Right cardiac atrium (tissue), 5 donors: Measurements from ENCODE around the gene OR2Z1. TPM values are rescaled to one million over a fixed set of nuclear protein-coding genes. Genes with fewer than 3 reads are reported as not detected.
A peak's percentile ranks its signal among the peaks of the same experiment; 100 is the strongest.
"Not testable (repeated sequence)": the region's sequence is repeated elsewhere in the genome, so short reads cannot be mapped to it uniquely, and the experiment has no call there.

Experiments
- ATAC-seq, 2 donors: fragments of 200-7000 bp; cut with Tn5 transposase; one replicate each; pipeline versions ENCODE4 v1.8.0 to v1.9.1; 2020; ENCODE audit warnings: moderate library complexity in 2 of 2, mild to moderate bottlenecking in 1 of 2
- DNase-seq, 3 donors: peaks; one replicate each; pipeline ENCODE4 v3.0.0-alpha.2; 2020
- H3K27ac ChIP-seq: one replicate; pipeline ENCODE4 v1.5.1; 2013; ENCODE audit warnings: mild to moderate bottlenecking, low read length, control low read depth, moderate library complexity
- H3K27me3 ChIP-seq: one replicate; pipeline ENCODE4 v1.6.1; 2013; ENCODE audit not compliant: control insufficient read depth, insufficient read depth
- H3K4me1 ChIP-seq: one replicate; pipeline ENCODE4 v1.6.1; 2013; ENCODE audit warnings: low read length; ENCODE audit not compliant: control insufficient read depth, insufficient read depth
- H3K4me3 ChIP-seq: one replicate; pipeline ENCODE4 v1.5.1; 2013; ENCODE audit warnings: low read length, control low read depth
- H3K9me3 ChIP-seq: one replicate; pipeline ENCODE4 v1.6.1; 2013; ENCODE audit warnings: low read length; ENCODE audit not compliant: control insufficient read depth
- WGBS: extraction: QIAGEN DNeasy Blood & Tissue Kit; methylation state at CpG from one replicate; pipeline ENCODE4 v1.1.7; 2013; 5-methylcytosine and 5-hydroxymethylcytosine counted together
- intact Hi-C, 4 donors: fragments of 100-400 bp; cut with DNase I; formaldehyde crosslinking; loops; one replicate each; pipeline versions ENCODE4 v1.11.0 to v1.14.0; 2022 to 2023
- polyA plus RNA-seq: library from polyadenylated mRNA; stranded (reverse); fragments of 200-250 nt; gene quantifications from one replicate; pipeline ENCODE4 v1.2.3, GENCODE V29; 2013
- total RNA-seq, 4 donors: library from RNA; stranded (reverse); fragmentation: NEBNext Ultra II Directional; extraction: Animal tissue kit (Norgen Biotek cat#: 25700); gene quantifications; one replicate each; pipeline ENCODE4 v1.2.1, GENCODE V29; 2021
- donor health status: healthy with polysubstance abuse.
- donor health status: DM: no; HTN: yes; CAD: no.
- donor health status: DM: no; HTN: no; CAD: no.
- donor health status: DM: no; HTN: yes; CAD: no; lungs with severe emphysema.
- donor health status: DM: yes; HTN: yes; CAD: no.

The OR2Z1 gene
- total and polyA plus RNA-seq, 5 donors = not detected

GRCh38 chr19:8705304-8705703 is 16.1 kb upstream of the OR2Z1 start:
- intact Hi-C loops, H3K9me3 ChIP-seq, H3K27ac ChIP-seq, H3K4me1 ChIP-seq, H3K27me3 ChIP-seq, DNase-seq, ATAC-seq, H3K4me3 ChIP-seq: not testable (repeated sequence)
- WGBS = 92% methylated on average over 3 of the region's 3 CpGs

- H3K4me3 ChIP-seq = no peak overlapping the region
- H3K27ac ChIP-seq = no peak overlapping the region
- DNase-seq = no peak
- intact Hi-C loops = no loop called here
- H3K9me3 ChIP-seq = no peaks in the 10 kb centered on the region
- H3K27me3 ChIP-seq = no peaks in the 10 kb centered on the region
- ATAC-seq = no peak
- H3K4me1 ChIP-seq = no peaks in the 10 kb centered on the region
- WGBS = 35% methylated on average over 5 of the region's 5 CpGs
Measured at GRCh38 chr19:8705742-8706141, 15.7 kb upstream of the OR2Z1 start.

GRCh38 chr19:8710337-8710736 is 11.1 kb upstream of the OR2Z1 start:
- ATAC-seq, H3K4me3 ChIP-seq, intact Hi-C loops, DNase-seq, H3K27ac ChIP-seq, H3K9me3 ChIP-seq, H3K4me1 ChIP-seq, H3K27me3 ChIP-seq: not testable (repeated sequence)
- 85% methylated on average over 7 of the region's 7 CpGs for whole genome bisulfite sequencing

GRCh38 chr19:8722032-8722431 is 598 bp downstream of the OR2Z1 start:
- Histone ChIP-seq H3K27me3 (peaks cover 5% of the 10 kb centered on the region), H3K4me3 (no peak overlapping the region), H3K9me3 (no peaks in the 10 kb centered on the region), H3K4me1 (no peaks in the 10 kb centered on the region), H3K27ac (no peak overlapping the region)
- intact Hi-C loops = no loop called here
- DNase-seq = no peak
- no peak for ATAC-seq
- 48% methylated on average over 2 of the region's 2 CpGs for WGBS

GRCh38 chr19:8724276-8724675 is 2.8 kb downstream of the OR2Z1 start:
- ATAC-seq (no peak), DNase-seq (no peak)
- Histone ChIP-seq H3K4me3 (no peak overlapping the region), H3K27me3 (peaks cover 5% of the 10 kb centered on the region), H3K27ac (no peak overlapping the region), H3K4me1 (no peaks in the 10 kb centered on the region), H3K9me3 (no peaks in the 10 kb centered on the region)
- intact Hi-C loops = no loop called here
- 55% methylated on average over 3 of the region's 3 CpGs for WGBS

- no peak overlapping the region for H3K4me3 ChIP-seq
- no peaks in the 10 kb centered on the region for H3K9me3 ChIP-seq
- 56% methylated on average over 19 of the region's 19 CpGs for WGBS
- intact Hi-C loops = no loop called here
- DNase-seq = no peak
- H3K4me1 ChIP-seq = no peaks in the 10 kb centered on the region
- H3K27me3 ChIP-seq = no peaks in the 10 kb centered on the region
- peak in 1 of 2 donors; percentile 16 for ATAC-seq
- H3K27ac ChIP-seq = no peak overlapping the region
Measured at GRCh38 chr19:8731428-8732169, 10.2 kb downstream of the OR2Z1 start.

GRCh38 chr19:8738377-8738776 is 16.9 kb downstream of the OR2Z1 start:
- intact Hi-C loops = no loop called here
- ATAC-seq (no peak), DNase-seq (no peak)
- no peaks in the 10 kb centered on the region for H3K27me3 ChIP-seq
- no peak overlapping the region for H3K4me3 ChIP-seq
- no peaks in the 10 kb centered on the region for H3K9me3 ChIP-seq
- no peaks in the 10 kb centered on the region for H3K4me1 ChIP-seq
- H3K27ac ChIP-seq = no peak overlapping the region
- WGBS = 81% methylated on average over 8 of the region's 8 CpGs

GRCh38 chr19:8739291-8740065 is 18.0 kb downstream of the OR2Z1 start:
- DNase-seq, ATAC-seq, H3K4me1 ChIP-seq, H3K4me3 ChIP-seq, H3K9me3 ChIP-seq, H3K27me3 ChIP-seq, intact Hi-C loops, H3K27ac ChIP-seq: not testable (repeated sequence)
- 92% methylated on average over 38 of the region's 55 CpGs for WGBS

- 79% methylated on average over 5 of the region's 11 CpGs for WGBS
- intact Hi-C loops, ATAC-seq, H3K4me3 ChIP-seq, H3K27ac ChIP-seq, H3K9me3 ChIP-seq, H3K4me1 ChIP-seq, DNase-seq, H3K27me3 ChIP-seq: not testable (repeated sequence)
Measured at GRCh38 chr19:8767257-8767656, 45.8 kb downstream of the OR2Z1 start.

GRCh38 chr19:8769265-8769664 is 47.8 kb downstream of the OR2Z1 start:
- intact Hi-C loops, H3K9me3 ChIP-seq, ATAC-seq, H3K4me3 ChIP-seq, H3K4me1 ChIP-seq, H3K27me3 ChIP-seq, DNase-seq, H3K27ac ChIP-seq: not testable (repeated sequence)
- 83% methylated on average over 3 of the region's 8 CpGs for WGBS

GRCh38 chr19:8773587-8773986 is 52.2 kb downstream of the OR2Z1 start:
- WGBS = 86% methylated on average over 6 of the region's 12 CpGs
- ATAC-seq, H3K27ac ChIP-seq, H3K4me3 ChIP-seq, intact Hi-C loops, H3K4me1 ChIP-seq, H3K27me3 ChIP-seq, DNase-seq, H3K9me3 ChIP-seq: not testable (repeated sequence)
